ENCODE measurements around the gene FLYWCH1. TPM values are rescaled to one million over a fixed set of nuclear protein-coding genes. Genes with fewer than 3 reads are reported as not detected.

Gene FLYWCH1
- total and polyA plus RNA-seq, 9 of the 15 experiments (the other 6 are each of a cell fraction or from before 2014, with no cell fraction given), result 0.18 to 33.6 (median 11.3) TPM

GRCh38 chr16:2865651-2866050, 46.1 kb upstream of the FLYWCH1 start (continued):
- TF ChIP-seq, protein P1, sequence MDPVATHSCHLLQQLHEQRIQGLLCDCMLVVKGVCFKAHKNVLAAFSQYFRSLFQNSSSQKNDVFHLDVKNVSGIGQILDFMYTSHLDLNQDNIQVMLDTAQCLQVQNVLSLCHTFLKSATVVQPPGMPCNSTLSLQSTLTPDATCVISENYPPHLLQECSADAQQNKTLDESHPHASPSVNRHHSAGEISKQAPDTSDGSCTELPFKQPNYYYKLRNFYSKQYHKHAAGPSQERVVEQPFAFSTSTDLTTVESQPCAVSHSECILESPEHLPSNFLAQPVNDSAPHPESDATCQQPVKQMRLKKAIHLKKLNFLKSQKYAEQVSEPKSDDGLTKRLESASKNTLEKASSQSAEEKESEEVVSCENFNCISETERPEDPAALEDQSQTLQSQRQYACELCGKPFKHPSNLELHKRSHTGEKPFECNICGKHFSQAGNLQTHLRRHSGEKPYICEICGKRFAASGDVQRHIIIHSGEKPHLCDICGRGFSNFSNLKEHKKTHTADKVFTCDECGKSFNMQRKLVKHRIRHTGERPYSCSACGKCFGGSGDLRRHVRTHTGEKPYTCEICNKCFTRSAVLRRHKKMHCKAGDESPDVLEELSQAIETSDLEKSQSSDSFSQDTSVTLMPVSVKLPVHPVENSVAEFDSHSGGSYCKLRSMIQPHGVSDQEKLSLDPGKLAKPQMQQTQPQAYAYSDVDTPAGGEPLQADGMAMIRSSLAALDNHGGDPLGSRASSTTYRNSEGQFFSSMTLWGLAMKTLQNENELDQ (CRISPR knock-in tag; IDR thresholded peaks at IDR 0.05; ENCODE audit: borderline replicate concordance), result no peak
- no peak for TF ChIP-seq CBFB (CRISPR knock-in tag; IDR thresholded peaks at IDR 0.05)
- TF ChIP-seq XRCC4 (IDR thresholded peaks at IDR 0.05; ENCODE audit: extremely low read depth, insufficient read depth, insufficient read length), result no peak

- no peak overlapping the region for H3K27ac ChIP-seq (ENCODE audit: extremely low read depth, low read depth, low read length)
- in situ Hi-C loops (cut with MboI) (no loop called here), intact Hi-C loops (cut with micrococcal nuclease) (no loop called here)
- WGBS (ENCODE audit: insufficient coverage, low coverage, missing lambda C conversion rate), result 11% methylated on average over 4 of the region's 4 CpGs
- DNase-seq (ENCODE audit: extremely low read depth in 1 of 4, low spot score in 3 of 4) (no peak), ATAC-seq (no peak), FAIRE-seq (no peak)
- H3K27me3 ChIP-seq (ENCODE audit: control insufficient read depth in 2 of 2, insufficient read depth in 2 of 2, low read length in 2 of 2), result peaks cover 3 to 10% of the 10 kb centered on the region in 2 experiments; a peak in 2 of 5 replicates
- no peak overlapping the region for H3K4me3 ChIP-seq
- H2AFZ ChIP-seq (ENCODE audit: low read depth, low read length), result no peak overlapping the region
- no peaks in the 10 kb centered on the region for H3K79me2 ChIP-seq (ENCODE audit: control insufficient read depth, insufficient read depth, low read length)
- no peaks in the 10 kb centered on the region for H4K20me1 ChIP-seq (replicated peaks; ENCODE audit: control insufficient read depth, insufficient read depth, low read length)
- H3K9me1 ChIP-seq (ENCODE audit: control insufficient read depth, insufficient read depth, low read length), result no peaks in the 10 kb centered on the region
- no peak overlapping the region for H3K9ac ChIP-seq (ENCODE audit: insufficient read depth in 1 of 2, low read depth in 2 of 2, low read length in 2 of 2)
- CTCF ChIA-PET (ENCODE audit: low intra/inter-chr PET ratio), result no interaction called here
- H3K36me3 ChIP-seq (ENCODE audit: control insufficient read depth, insufficient read depth, low read length), result no peaks in the 10 kb centered on the region
- no TSS peak for BruUV-seq (replicated peaks)
- H3K4me2 ChIP-seq (ENCODE audit: insufficient read depth, low read length), result no peak overlapping the region
- POLR2A ChIA-PET, result no interaction called here
- peaks cover 4 to 8% of the 10 kb centered on the region in 2 experiments; a peak in 3 of 5 replicates for H3K4me1 ChIP-seq (replicated peaks in 1 of 2; ENCODE audit: control insufficient read depth in 2 of 2, insufficient read depth in 2 of 2, low read length in 2 of 2)
- H3K9me3 ChIP-seq (replicated peaks; ENCODE audit: control insufficient read depth, insufficient read depth, low read depth, low read length), result no peaks in the 10 kb centered on the region
- TF ChIP-seq TCF3 (CRISPR knock-in tag; IDR thresholded peaks at IDR 0.05) (no peak), GATAD2B (IDR thresholded peaks at IDR 0.05; ENCODE audit: borderline replicate concordance) (no peak), RBM39 (optimal IDR thresholded peaks at IDR 0.05; ENCODE audit: low read depth, low read length) (no peak), SNIP1 (IDR thresholded peaks at IDR 0.05; ENCODE audit: low read depth) (no peak), DPF2 (IDR thresholded peaks at IDR 0.05) (no peak), NONO (IDR thresholded peaks at IDR 0.05; ENCODE audit: low read depth in 2 of 2, low read length in 1 of 2) (no peak), E2F4 (CRISPR knock-in tag; IDR thresholded peaks at IDR 0.05; ENCODE audit: low read depth) (no peak)
- TF ChIP-seq, protein P2, sequence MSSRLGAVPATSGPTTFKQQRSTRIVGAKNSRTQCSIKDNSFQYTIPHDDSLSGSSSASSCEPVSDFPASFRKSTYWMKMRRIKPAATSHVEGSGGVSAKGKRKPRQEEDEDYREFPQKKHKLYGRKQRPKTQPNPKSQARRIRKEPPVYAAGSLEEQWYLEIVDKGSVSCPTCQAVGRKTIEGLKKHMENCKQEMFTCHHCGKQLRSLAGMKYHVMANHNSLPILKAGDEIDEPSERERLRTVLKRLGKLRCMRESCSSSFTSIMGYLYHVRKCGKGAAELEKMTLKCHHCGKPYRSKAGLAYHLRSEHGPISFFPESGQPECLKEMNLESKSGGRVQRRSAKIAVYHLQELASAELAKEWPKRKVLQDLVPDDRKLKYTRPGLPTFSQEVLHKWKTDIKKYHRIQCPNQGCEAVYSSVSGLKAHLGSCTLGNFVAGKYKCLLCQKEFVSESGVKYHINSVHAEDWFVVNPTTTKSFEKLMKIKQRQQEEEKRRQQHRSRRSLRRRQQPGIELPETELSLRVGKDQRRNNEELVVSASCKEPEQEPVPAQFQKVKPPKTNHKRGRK (tag; IDR thresholded peaks at IDR 0.05), result no peak
These were observed 45.3 kb upstream of the FLYWCH1 start for GRCh38 chr16:2866431-2866830.

All from K562 (cell line).